Renal cortex interstitium (tissue), 11 donors: Measurements from ENCODE around the gene SOX10. TPM values are rescaled to one million over a fixed set of nuclear protein-coding genes. Genes with fewer than 3 reads are reported as not detected.
"Not testable (repeated sequence)": the region's sequence is repeated elsewhere in the genome, so short reads cannot be mapped to it uniquely, and the experiment has no call there.

Experiments
- DNase-seq, 11 donors: peaks; one replicate each; pipeline ENCODE4 v3.0.0-alpha.2; 2013; ENCODE audit warnings: low read depth in 9 of 11, low spot score in 4 of 11; ENCODE audit errors: extremely low read depth in 1 of 11
- polyA plus RNA-seq, 3 donors: library from polyadenylated mRNA; unstranded; fragments of 120-200 nt; gene quantifications; one replicate each; pipeline ENCODE4 v1.2.1, GENCODE V29; 2013; ENCODE audit not compliant: insufficient read length in 3 of 3

Gene SOX10
- polyA plus RNA-seq, 3 donors: 0.70 to 1.3 (median 0.79) TPM

DNA sequence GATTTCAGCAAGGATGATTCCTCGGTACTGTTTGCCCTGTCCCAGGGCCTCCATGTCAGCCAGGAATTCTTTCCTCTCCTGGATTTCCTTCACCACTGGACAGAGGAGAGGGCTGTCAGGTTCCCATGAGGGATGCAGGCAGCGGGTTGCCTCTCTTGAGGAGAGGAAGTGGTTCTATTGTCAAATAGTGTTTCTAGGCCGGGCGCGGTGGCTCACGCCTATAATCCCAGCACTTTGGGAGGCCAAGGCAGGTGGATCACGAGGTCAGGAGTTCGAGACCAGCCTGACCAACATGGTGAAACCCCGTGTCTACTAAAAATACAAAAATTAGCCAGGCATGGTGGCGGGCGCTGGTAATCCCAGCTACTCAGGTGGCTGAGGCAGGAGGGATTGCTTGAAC, 39.9 kb downstream of the SOX10 start:
- DNase-seq: not testable (repeated sequence)

GRCh38 chr22:37943825-37944198, 40.5 kb downstream of the SOX10 start:
- no peak for DNase-seq

DNA sequence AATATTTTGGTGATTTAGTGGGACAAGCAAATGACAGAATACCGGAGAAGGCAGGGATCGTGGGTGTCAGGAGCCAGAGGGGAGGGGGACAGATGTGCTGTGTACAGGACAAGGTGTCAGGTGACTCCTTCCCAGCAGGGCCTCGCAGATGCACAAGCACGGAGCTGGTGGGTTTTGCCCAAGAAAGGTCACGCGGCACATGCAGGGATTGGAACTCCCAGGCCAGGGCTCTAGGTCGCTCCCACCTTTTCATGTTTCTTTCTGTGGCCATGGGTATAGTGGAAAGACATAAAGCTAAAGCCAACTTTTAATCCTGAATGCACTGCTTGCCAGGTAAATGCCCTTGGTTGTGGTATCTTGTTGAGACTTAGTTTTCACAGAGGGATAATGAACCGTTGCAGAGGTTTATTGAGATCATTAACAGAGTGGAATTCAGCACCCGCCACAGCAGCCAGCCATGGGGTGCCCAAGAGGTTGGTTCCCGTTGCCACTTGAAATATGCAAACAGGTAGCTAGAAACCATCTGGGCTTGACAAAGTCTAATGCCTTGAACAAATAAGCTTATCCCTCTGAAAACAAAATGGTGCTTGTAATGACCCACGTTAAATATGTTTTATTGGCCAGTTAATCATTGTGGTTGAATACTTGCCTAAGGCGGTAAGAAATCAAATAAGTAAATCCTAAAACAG, 41.1 kb downstream of the SOX10 start:
- DNase-seq: peak in 3 of 11 donors; percentile 41 to 48 (median 46)

DNA sequence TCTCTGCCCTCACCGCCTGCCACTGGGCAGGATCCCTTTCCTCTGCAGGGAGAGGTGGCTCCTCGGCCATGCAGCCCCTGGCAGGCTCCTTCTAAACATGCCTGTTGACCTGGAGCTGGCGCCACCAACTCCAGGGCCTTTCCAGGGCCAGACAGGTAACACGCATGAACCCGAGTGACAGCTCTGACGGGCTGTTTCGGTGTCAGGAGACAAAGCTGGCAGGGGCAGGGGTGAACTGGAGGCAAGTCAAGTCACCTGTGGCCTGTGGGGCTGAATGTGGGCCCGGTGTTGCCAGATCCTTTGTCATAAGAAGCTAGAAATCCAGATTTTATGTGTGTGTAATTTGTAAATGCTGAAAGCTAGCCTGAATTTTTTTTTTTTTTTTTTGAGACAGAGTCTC, 42.2 kb downstream of the SOX10 start:
- no peak for DNase-seq

DNA sequence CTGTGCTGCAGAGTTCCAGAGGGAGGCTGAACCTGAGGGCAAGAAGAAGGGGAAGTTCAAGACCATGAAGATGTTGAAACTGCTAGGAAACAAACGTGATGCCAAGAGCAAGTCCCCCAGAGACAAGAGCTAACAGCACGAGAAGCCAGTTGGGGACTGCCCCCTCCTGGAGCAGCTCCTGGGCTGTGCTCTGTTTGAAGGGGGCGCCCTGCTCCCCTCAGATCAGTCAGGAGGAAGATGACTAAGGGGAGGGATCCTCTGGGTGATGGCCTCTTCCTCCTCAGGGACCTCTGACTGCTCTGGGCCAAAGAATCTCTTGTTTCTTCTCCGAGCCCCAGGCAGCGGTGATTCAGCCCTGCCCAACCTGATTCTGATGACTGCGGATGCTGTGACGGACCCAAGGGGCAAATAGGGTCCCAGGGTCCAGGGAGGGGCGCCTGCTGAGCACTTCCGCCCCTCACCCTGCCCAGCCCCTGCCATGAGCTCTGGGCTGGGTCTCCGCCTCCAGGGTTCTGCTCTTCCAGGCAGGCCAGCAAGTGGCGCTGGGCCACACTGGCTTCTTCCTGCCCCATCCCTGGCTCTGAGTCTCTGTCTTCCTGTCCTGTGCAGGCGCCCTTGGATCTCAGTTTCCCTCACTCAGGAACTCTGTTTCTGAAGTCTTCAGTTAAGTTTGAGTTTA, 43.5 kb downstream of the SOX10 start:
- DNase-seq: no peak

DNA sequence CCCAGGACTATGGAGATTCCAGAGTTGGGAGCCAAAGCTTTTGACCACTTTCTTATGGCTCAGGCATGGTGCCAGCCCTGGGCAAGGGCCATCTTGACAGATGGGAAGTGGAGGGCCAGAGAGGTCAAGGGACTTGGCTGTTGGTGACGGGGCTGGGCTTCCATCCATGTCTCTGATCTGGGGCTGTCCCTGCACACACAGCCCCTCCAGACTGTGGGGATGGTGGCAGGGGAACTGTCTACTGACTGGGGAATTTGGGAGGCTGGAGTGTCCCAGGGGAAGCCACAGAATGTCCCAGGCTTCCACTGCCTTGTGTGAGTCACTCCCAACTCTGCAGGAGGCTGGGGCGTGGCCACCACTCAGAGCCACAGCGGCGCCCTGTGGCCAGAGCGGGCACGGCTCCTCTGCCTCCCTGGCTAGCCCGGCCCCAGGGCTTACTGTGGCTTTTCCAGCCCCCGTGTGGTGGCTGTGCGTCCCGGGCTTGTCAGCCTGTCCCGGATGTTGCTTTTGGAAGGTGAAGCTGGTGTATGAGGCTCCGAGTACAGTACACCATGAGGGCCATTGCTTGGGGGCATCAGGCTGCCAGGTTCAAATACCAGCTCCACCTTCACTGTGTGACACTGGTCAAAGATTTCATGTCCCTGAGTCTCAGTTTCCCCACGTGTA, 50.5 kb downstream of the SOX10 start:
- peak in 10 of 11 donors; percentile 62 to 84 (median 77) for DNase-seq

DNA sequence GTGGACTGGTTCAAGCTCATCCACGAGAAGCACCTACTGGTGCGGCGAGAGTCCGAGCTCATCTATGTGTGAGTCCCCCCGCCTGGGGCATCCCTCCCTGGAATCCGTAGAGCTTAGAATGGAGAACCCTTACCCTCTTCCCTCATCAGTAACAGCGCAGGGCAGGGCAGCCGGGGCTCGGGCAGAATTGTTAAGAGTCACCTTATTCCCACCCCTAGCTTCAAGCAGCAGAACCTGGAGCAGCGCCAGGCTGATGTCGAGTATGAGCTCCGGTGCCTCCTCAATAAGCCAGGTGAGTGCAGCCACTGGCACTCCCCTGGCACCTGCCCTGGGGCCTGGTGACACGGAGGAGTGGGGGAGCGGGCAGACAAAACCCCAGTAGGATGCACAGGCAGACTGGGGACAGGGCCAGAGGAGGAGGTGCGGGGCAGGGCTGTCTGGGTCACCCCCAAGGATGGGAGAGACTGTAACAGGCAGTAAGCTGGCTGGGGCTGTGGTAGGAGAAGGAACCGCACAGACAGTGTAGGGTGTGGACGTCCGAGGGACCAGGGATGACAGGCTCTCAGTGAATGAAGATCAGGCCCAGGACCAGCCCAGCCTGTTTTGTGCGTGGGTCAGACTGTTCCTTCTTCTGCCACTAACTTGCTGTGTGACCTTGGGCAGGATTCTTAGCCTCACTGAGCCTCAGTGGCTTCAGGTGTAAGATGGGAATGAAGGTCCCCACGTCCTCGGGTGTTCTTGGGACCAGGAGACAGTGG, 51.4 kb downstream of the SOX10 start:
- DNase-seq: no peak

GRCh38 chr22:37932401-37932800, 52.0 kb downstream of the SOX10 start:
- DNase-seq: no peak

DNA sequence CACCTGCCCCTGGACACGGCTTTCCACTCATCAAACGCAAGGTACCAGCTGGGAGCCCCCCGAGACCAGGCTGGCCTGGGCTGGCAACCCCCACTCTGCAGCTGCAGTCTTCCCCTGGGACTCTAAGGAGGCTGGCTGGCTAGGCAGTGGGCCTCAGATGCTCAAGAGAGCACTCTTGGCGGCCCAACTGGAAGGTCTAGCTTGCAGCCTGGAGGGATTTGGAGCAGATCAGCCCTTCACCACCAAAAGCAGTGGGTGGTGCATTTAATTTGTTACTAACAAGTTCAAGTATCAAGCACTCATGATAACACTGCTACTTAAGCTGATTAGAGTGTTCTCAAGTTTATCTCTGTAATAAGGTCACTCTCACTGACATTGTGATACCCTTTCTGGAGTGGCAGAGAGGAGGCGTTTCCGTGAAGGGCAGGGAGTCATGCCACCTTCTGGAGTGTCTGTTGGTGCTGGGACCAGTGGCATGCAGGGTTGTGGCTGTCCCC, 52.4 kb downstream of the SOX10 start:
- no peak for DNase-seq

DNA sequence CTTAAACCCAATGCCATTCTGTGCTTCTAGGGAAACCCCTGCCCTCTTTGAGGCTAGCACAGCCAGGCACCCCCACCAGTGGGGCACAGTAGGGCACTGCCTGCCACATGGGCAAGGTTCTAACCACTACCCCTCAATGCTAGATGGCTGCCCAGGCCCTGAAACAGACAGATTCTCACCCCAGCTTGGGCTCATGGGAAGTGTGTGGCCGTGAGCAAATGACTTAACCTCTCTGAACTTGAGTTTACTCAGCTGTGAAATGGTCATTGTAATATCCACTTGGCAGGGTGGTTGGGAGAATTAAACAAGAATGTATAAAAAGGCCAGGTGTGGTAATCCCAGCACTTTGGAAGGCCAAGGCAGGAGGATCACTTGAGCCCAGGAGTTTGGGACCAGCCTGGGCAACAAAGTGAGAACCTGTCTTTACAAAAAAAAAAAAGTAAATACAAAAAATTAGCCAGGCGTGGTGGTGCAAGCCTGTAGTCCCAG, 53.4 kb downstream of the SOX10 start:
- no peak for DNase-seq

DNA sequence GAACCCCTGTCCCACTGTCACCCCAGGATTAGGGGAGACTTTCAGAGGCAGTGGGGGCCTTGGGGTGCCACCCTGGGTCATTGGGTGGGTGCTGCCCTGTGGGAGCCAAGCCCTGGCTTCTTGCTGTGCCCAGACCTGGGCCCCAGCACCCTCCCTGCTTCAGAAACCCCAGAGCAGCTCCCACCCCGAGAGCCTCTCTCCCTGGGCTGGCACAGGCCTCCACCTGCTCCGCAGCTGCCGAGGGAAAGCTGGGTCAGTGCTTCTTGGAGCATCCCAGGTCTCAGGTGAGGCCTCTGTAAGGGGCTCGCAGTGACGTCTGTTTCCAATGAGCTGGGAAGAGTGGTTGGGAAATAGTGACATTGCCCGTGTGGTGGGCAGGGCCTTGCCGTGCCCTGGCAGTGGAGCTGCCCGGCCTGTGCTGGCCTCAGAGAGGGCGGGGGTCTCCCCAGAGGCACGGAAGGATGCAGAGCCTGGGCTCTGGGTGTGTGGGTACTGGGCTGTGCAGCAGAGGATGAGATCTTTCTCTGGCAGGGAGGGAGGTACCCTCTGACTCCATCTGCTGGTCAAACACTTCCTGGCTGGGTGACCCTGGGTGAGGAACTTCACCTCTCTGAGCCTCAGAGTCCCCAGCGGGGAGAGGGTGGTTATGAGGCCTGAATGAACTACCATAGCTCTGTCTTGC, 53.9 kb downstream of the SOX10 start:
- DNase-seq: no peak

DNA sequence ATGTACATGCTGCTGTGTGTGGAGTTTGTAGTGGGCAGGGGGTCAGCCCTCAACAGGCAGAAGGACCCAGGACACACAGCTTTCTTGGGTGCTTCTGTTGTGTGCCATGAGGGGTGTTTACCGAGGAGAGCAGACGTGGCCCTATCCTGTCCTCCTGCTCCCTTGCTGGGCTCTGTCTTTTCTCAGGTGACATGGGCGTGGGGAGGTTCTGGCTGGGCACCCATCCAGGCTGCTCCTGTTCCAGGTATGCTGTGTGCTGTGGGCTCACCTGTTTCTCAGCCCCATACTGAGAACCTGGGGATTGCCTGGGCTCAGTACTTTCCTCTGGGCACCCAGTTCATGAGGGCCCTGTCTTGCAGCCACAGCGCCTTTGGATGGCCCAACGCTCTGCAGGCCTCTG, 55.0 kb downstream of the SOX10 start:
- DNase-seq: no peak

GRCh38 chr22:37927637-37927936, 56.8 kb downstream of the SOX10 start:
- no peak for DNase-seq

DNA sequence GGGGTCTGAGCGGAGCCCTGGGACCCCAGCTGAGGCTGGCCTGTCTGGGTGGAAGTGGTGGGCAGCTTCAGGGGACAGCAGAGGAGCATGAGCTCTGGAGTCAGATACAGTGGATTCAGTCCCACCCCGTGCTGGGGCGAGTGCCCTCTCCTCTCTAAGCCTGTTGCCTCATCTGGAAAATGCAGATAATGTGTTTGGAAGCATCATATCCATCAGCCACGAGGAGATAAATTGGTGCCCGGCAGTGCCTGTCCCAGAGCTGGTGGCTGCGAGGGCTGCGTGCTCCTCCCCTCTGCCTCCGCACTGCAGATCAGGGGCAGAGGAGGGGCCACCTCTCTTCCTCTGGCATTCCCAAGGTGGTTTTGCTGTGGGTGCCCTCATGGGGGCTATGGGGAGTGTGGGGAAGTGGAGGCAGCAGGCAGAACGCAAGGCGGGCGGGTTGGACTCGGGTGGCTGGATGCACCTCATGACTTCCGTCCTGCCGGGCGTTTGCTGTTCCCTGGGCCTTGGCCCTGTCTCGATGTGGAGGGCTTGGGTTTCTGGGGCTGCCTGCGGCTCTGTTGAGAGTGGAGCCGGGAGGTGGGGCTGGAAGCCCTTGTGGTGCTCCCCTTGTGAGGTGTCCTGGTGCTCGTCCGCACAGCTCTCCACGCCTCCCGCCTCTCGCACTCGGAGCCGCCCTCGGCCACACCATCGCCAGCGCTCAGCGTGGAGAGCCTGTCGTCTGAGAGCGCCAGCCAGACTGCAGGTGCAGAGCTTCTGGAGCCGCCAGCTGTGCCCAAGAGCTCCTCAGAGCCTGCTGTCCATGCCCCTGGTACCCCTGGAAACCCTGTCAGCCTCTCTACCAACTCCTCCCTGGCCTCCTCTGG, 57.4 kb downstream of the SOX10 start:
- DNase-seq: no peak

DNA sequence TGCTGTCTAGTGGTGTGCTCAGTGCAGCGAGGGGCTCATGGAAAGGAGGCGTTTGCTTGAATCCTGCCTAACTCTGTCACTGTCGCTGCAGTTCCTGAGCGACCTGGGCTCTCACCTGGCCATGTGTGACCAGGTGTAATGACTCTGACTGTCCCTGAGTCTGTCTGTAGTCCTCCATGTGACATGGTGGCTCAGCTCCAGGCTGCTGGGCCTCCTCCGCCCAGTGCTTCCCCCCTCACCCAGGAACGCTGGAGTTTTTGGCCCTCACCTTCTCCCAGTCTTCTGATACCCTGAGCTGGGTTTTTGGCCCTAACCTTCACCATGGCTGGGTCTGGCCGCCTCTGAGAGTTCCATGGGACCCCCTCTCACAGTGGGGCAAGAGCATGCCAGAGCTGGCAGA, 58.0 kb downstream of the SOX10 start:
- DNase-seq: no peak

GRCh38 chr22:37925767-37926166, 58.6 kb downstream of the SOX10 start:
- DNase-seq: no peak

- peak in 5 of 11 donors; percentile 52 to 68 (median 66) for DNase-seq
These were observed 59.0 kb downstream of the SOX10 start for GRCh38 chr22:37925330-37925729.
